AG04449 (cell line): ENCODE results near the gene SEC63.

ENCODE experiments used
- CTCF ChIA-PET: fragments of 350-600 bp; formaldehyde crosslinking; extraction: SDS; loops from one replicate; lab custom pipeline; 2021; ENCODE audit warnings: antibody characterized with exemption; lab: Yijun Ruan, JAX
- POLR2A ChIA-PET: fragments of 400-600, 350-600 bp; formaldehyde crosslinking; extraction: SDS; loops from one replicate; lab custom pipeline; 2020; ENCODE audit warnings: antibody characterized with exemption, inconsistent platforms; lab: Yijun Ruan, JAX
- DNase-seq: peaks from one replicate; pipeline ENCODE4 v3.0.0-alpha.2; 2010; ENCODE audit warnings: low read depth, low spot score
- H3K4me3 ChIP-seq: 2 replicates; pipeline ENCODE4 v1.5.1; 2011; ENCODE audit warnings: low read depth, mild to moderate bottlenecking, control low read depth, low read length
- TF ChIP-seq, protein P1 (sequence below): IDR thresholded peaks from one replicate; pipeline ENCODE4 v1.5.1; 2011; ENCODE audit warnings: mild to moderate bottlenecking, moderate library complexity, low read length, control low read depth, inconsistent platforms; ENCODE audit not compliant: insufficient read depth; ENCODE audit errors: missing control alignments

The SEC63 gene

DNA sequence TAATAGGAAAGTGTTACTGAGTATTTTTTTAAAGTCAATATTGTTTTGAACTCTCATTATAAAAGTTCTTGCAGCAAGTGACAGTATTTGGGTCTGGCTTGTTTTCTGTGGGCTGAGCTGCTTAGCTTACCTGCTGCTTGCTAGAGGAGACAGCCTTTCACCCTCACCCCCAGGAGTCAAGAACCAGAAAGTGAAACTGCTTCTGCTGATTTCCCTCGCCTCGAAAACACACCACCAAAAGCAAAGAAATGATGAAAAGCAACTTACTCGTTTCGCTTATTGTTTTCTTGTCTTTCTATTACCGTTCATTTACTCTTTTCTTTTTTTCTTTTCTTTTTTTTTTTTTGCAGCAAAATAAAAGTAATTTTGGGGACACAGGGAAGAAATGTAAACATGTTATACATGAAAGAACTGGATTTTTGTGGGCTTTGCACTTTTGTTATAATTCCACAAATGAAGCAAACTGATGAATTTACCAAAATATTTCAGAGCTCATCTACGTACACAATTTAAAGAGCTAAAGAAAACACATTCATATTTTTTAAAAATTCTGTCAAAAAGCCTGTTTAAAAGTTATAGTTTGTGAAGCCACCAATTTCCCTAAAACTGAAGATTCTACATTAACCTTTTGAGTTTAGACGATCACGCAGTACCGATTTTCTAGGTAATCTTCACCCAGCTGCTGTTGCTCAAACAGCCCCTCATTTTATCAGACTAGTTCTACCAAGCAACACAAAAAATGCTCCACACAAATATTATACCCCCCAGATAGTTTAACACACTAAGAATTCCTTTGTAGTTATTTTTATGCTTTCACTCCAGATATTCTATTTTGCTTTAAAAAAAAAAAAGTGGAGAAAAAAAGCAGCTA is 135.6 kb downstream of the SEC63 start:
- TF ChIP-seq, protein P1, sequence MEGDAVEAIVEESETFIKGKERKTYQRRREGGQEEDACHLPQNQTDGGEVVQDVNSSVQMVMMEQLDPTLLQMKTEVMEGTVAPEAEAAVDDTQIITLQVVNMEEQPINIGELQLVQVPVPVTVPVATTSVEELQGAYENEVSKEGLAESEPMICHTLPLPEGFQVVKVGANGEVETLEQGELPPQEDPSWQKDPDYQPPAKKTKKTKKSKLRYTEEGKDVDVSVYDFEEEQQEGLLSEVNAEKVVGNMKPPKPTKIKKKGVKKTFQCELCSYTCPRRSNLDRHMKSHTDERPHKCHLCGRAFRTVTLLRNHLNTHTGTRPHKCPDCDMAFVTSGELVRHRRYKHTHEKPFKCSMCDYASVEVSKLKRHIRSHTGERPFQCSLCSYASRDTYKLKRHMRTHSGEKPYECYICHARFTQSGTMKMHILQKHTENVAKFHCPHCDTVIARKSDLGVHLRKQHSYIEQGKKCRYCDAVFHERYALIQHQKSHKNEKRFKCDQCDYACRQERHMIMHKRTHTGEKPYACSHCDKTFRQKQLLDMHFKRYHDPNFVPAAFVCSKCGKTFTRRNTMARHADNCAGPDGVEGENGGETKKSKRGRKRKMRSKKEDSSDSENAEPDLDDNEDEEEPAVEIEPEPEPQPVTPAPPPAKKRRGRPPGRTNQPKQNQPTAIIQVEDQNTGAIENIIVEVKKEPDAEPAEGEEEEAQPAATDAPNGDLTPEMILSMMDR = no peak
- no peak for DNase-seq
- H3K4me3 ChIP-seq = no peak overlapping the region
- ChIA-PET POLR2A (no interaction called here), CTCF (interaction anchor here (1.6 kb wide), 1 partner anchor 25 kb away, joined by 7 read pairs; no protein-coding TSS in a partner anchor)

DNA sequence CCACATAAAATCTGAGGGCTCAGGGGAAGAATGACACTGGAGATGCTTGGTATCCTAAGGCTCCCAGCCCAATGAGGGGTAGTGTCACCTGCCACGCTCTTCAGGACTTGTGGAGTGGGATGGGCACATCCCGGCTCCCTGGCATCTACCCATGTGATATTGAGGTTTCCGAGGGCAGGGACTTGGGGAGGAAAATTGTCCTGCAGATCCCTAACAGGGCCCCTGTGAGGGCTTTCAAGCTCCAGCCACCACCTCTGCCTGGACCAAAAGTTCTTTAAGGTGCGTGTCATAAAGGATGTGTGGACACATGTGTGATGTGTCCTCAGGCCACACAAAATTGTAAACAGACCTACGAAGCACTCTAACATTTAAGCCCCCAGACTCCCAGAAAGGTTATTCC is 136.4 kb downstream of the SEC63 start:
- ChIA-PET CTCF (interaction anchor here (1.6 kb wide), 1 partner anchor 26 kb away, joined by 7 read pairs; no protein-coding TSS in a partner anchor), POLR2A (no interaction called here)
- TF ChIP-seq, protein P1 = no peak
- DNase-seq = no peak
- H3K4me3 ChIP-seq = no peak overlapping the region

DNA sequence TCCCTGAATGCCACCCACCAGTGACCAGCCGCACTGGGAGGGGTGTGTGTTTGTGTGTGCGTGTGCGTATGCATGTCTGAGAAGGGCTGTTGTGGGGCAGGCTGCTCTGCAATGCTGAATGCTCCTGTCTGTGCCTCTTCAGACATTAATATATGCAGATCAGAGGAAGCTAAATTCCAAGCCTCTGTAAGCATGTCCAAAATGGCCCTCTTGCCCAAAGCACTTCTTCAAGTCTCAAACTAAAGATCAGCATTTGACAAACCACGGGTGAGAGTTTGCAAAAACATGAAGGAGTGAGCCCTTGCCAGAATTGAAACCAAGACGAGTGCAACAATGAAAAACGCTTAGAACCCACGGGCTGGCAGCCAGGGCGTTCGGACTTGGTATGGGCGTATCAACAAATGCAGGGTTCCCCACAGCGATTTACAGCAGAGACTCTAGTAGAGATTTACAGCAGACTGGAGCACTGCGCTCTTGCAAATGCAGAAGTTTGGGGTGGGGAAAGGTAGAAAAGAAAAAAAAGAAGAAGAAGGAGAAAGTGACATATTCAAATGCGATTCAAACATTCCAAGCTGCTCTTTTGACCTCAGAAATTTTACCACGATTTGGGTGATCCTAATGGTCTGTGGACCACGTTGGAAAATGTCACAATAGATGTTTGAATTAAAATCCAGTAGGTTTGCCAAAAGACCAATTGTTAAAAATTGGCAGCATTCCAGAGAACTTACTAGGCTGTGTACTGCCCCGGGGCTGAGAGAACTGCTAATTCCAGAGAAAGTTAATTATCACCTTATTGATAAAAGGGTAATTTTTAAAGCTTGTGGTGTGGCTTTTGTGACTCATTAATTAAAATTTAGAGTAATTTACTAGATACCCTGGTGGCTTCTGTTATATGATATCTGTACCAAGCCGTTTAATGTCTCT is 137.4 kb downstream of the SEC63 start:
- POLR2A ChIA-PET = no interaction called here
- CTCF ChIA-PET = interaction anchor here (1.7 kb wide), 1 partner anchor 28 kb away, joined by 7 read pairs; no protein-coding TSS in a partner anchor
- TF ChIP-seq, protein P1 = no peak
- DNase-seq = no peak
- H3K4me3 ChIP-seq = peak overlapping the region; percentile 32

DNA sequence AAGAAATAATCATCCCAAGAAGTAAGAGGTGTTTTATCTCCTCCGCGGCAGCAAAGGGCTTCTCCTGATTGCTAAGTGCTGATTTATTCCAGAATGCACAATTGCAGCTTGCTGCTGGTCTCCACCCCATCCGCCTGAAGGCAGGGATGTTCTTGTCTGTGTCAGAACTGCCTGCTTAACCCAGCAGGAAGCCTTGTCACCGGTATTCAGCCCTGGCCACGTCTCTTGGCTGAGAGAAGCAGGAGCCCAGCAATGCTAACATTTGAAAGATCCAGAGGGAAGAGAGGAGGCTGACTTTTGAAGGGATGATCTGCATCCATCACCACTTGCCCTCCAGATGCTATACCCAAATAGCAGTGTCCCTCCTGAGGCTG is 138.1 kb downstream of the SEC63 start:
- ChIA-PET CTCF (interaction anchor here (1.7 kb wide), 1 partner anchor 28 kb away, joined by 7 read pairs; no protein-coding TSS in a partner anchor), POLR2A (no interaction called here)
- no peak overlapping the region for H3K4me3 ChIP-seq
- TF ChIP-seq, protein P1 = no peak
- no peak for DNase-seq

DNA sequence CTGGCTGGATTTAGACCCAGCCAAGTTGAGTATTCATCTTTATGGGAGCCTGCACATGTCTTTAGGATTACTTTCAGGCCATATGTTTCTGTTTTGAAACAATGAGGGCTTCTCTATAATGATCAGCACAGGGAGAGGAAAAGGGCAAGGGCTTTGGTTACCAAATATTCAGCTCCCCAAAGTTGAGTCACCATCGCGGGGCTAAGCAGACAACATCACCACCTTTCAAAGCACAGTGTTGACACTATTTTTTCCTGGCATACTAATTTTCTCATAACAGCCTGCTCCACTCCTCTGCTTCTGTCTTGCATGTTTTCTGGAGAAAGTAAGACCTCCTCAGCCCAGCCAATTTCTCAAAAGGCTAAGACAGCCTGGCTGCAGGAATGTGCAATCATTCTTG is 138.8 kb downstream of the SEC63 start:
- no peak for DNase-seq
- H3K4me3 ChIP-seq = no peak overlapping the region
- TF ChIP-seq, protein P1 = no peak
- ChIA-PET POLR2A (no interaction called here), CTCF (interaction anchor here (0.6 to 1.7 kb wide), 3 partner anchors 28 to 145 kb away, joined by 3 to 9 read pairs (median 7); no protein-coding TSS in a partner anchor)
